ENCODE data around the gene PPP4R3A. TPM values are rescaled to one million over a fixed set of nuclear protein-coding genes. Genes with fewer than 3 reads are reported as not detected.

The PPP4R3A gene
- total RNA-seq, 2 experiments from 2014 or later, result 84.7 to 119 TPM

- no peak for TF ChIP-seq EZH2phosphoT487 (IDR thresholded peaks at IDR 0.05; ENCODE audit: borderline replicate concordance, low read depth, low read length)
- TF ChIP-seq, protein P1, sequence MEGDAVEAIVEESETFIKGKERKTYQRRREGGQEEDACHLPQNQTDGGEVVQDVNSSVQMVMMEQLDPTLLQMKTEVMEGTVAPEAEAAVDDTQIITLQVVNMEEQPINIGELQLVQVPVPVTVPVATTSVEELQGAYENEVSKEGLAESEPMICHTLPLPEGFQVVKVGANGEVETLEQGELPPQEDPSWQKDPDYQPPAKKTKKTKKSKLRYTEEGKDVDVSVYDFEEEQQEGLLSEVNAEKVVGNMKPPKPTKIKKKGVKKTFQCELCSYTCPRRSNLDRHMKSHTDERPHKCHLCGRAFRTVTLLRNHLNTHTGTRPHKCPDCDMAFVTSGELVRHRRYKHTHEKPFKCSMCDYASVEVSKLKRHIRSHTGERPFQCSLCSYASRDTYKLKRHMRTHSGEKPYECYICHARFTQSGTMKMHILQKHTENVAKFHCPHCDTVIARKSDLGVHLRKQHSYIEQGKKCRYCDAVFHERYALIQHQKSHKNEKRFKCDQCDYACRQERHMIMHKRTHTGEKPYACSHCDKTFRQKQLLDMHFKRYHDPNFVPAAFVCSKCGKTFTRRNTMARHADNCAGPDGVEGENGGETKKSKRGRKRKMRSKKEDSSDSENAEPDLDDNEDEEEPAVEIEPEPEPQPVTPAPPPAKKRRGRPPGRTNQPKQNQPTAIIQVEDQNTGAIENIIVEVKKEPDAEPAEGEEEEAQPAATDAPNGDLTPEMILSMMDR (conservative IDR thresholded peaks at IDR 0.05; ENCODE audit: low read length), result no peak
- no peak for DNase-seq (ENCODE audit: low spot score)
- no peak overlapping the region for H3K4me3 ChIP-seq (ENCODE audit: low read depth, low read length, poor library complexity, severe bottlenecking)
These were observed 23.5 kb upstream of the PPP4R3A start for GRCh38 chr14:91533623-91534022.

DNA sequence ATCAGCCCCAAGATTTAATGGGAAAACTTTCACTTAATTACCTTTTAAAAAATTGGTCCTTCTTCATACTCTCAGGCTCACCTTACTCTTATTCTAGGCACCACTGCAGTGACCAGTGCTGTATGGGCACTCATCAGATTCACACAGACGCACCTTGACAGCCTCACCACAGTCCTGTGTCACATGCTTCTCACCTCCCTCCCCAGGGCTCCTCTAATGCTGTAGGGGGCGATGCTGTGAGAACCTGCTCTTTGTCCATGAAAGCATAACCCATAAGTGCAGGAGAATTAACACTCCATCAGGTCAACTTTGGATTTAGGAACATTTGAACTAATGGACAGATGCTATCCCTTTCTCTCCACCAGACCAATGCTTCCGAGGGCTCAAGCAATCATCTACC lies 13.9 kb upstream of the PPP4R3A start:
- intact Hi-C loops (cut with micrococcal nuclease; ENCODE audit: unreplicated experiment), result no loop called here
- TF ChIP-seq EZH2phosphoT487 (IDR thresholded peaks at IDR 0.05; ENCODE audit: borderline replicate concordance, low read depth, low read length), result no peak
- TF ChIP-seq, protein P1 (conservative IDR thresholded peaks at IDR 0.05; ENCODE audit: low read length), result peak; percentile 34; the same call in 1 of the 2 replicates
- H3K4me1 ChIP-seq (ENCODE audit: insufficient read depth, low read length, poor library complexity, severe bottlenecking), result no peaks in the 10 kb centered on the region
- no peak overlapping the region for H3K4me2 ChIP-seq (ENCODE audit: low read length)
- H2AFZ ChIP-seq (ENCODE audit: low read length), result no peak overlapping the region
- DNase-seq (ENCODE audit: low spot score), result no peak
- no peak overlapping the region for H3K4me3 ChIP-seq (ENCODE audit: low read depth, low read length, poor library complexity, severe bottlenecking)
- H3K79me2 ChIP-seq (ENCODE audit: insufficient read depth, low read depth, low read length), result no peaks in the 10 kb centered on the region
- H3K9me2 ChIP-seq (ENCODE audit: insufficient read depth, low read length), result no peaks in the 10 kb centered on the region
- no TSS peak for BruUV-seq (replicated peaks)
- H4K20me1 ChIP-seq (ENCODE audit: insufficient read depth, low read length), result no peaks in the 10 kb centered on the region
- H3K27ac ChIP-seq (ENCODE audit: low read depth, low read length, poor library complexity, severe bottlenecking), result no peak overlapping the region
- no peaks in the 10 kb centered on the region for H3K36me3 ChIP-seq (ENCODE audit: insufficient read depth, low read length)
- ChIA-PET POLR2A (no interaction called here), CTCF (ENCODE audit: unreplicated experiment) (no interaction called here)
- H3K9me3 ChIP-seq (ENCODE audit: low read length), result 0 out of 2 replicates have a peak, but pooled peaks cover 6% of the 10 kb centered on the region

More at GRCh38 chr14:91533623-91534022, 23.5 kb upstream of the PPP4R3A start:
- no peak overlapping the region for H2AFZ ChIP-seq (ENCODE audit: low read length)
- no peaks in the 10 kb centered on the region for H3K36me3 ChIP-seq (ENCODE audit: insufficient read depth, low read length)
- H4K20me1 ChIP-seq (ENCODE audit: insufficient read depth, low read length), result no peaks in the 10 kb centered on the region
- no peaks in the 10 kb centered on the region for H3K4me1 ChIP-seq (ENCODE audit: insufficient read depth, low read length, poor library complexity, severe bottlenecking)
- no TSS peak for BruUV-seq (replicated peaks)
- H3K79me2 ChIP-seq (ENCODE audit: insufficient read depth, low read depth, low read length), result no peaks in the 10 kb centered on the region
- H3K4me2 ChIP-seq (ENCODE audit: low read length), result no peak overlapping the region
- CTCF ChIA-PET (ENCODE audit: unreplicated experiment), result no interaction called here
- H3K27ac ChIP-seq (ENCODE audit: low read depth, low read length, poor library complexity, severe bottlenecking), result no peak overlapping the region
- intact Hi-C loops (cut with micrococcal nuclease; ENCODE audit: unreplicated experiment), result no loop called here
- POLR2A ChIA-PET, result no interaction called here
- no peaks in the 10 kb centered on the region for H3K9me3 ChIP-seq (ENCODE audit: low read length)
- no peaks in the 10 kb centered on the region for H3K9me2 ChIP-seq (ENCODE audit: insufficient read depth, low read length)

- POLR2A ChIA-PET, result interaction anchor here (0.6 kb wide), 1 partner anchor 1205 kb away, joined by 3 read pairs; no protein-coding TSS in a partner anchor
- TF ChIP-seq, protein P1 (conservative IDR thresholded peaks at IDR 0.05; ENCODE audit: low read length), result no peak
- no peak for TF ChIP-seq EZH2phosphoT487 (IDR thresholded peaks at IDR 0.05; ENCODE audit: borderline replicate concordance, low read depth, low read length)
These were observed 11.0 kb upstream of the PPP4R3A start for GRCh38 chr14:91521061-91521640.

More at GRCh38 chr14:91521061-91521640, 11.0 kb upstream of the PPP4R3A start:
- H3K4me3 ChIP-seq (ENCODE audit: low read depth, low read length, poor library complexity, severe bottlenecking), result no peak overlapping the region
- BruUV-seq (replicated peaks), result no TSS peak
- H3K9me2 ChIP-seq (ENCODE audit: insufficient read depth, low read length), result no peaks in the 10 kb centered on the region
- intact Hi-C loops (cut with micrococcal nuclease; ENCODE audit: unreplicated experiment), result no loop called here
- H3K4me2 ChIP-seq (ENCODE audit: low read length), result no peak overlapping the region
- no peaks in the 10 kb centered on the region for H4K20me1 ChIP-seq (ENCODE audit: insufficient read depth, low read length)
- H3K9me3 ChIP-seq (ENCODE audit: low read length), result 0 out of 2 replicates have a peak, but pooled peaks cover 6% of the 10 kb centered on the region
- H3K36me3 ChIP-seq (ENCODE audit: insufficient read depth, low read length), result no peaks in the 10 kb centered on the region
- no peaks in the 10 kb centered on the region for H3K4me1 ChIP-seq (ENCODE audit: insufficient read depth, low read length, poor library complexity, severe bottlenecking)
- H3K27ac ChIP-seq (ENCODE audit: low read depth, low read length, poor library complexity, severe bottlenecking), result no peak overlapping the region
- no peaks in the 10 kb centered on the region for H3K79me2 ChIP-seq (ENCODE audit: insufficient read depth, low read depth, low read length)
- no peak for DNase-seq (ENCODE audit: low spot score)
- CTCF ChIA-PET (ENCODE audit: unreplicated experiment), result no interaction called here
- H2AFZ ChIP-seq (ENCODE audit: low read length), result no peak overlapping the region

Data from OCI-LY7 (cell line).